Measurements from ENCODE around the gene IL22RA1.

IL22RA1 gene

DNA sequence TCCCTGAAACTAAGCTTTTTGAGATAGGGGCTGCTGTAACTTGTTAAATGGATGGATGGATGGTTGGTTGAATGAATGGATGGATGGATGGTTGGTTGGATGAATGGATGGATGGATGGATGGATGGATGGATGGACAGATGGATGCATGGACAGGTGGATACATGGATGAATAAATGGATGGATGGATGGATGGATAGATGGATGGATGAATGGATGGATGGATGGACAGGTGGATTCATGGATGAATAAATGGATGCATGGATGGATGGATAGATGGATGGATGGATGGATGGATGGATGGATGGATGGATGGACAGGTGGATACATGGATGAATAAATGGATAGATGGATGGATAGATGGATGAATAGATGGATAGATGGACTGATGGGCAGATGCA is 57.9 kb downstream of the IL22RA1 start:
- no peak overlapping the region for H3K4me2 ChIP-seq (ENCODE audit: low read length)
- H2AFZ ChIP-seq: no peak overlapping the region
- H3K36me3 ChIP-seq (ENCODE audit: control insufficient read depth, insufficient read depth, low read length): no peaks in the 10 kb centered on the region
- no peaks in the 10 kb centered on the region for H3K4me1 ChIP-seq
- TF ChIP-seq, protein P1, sequence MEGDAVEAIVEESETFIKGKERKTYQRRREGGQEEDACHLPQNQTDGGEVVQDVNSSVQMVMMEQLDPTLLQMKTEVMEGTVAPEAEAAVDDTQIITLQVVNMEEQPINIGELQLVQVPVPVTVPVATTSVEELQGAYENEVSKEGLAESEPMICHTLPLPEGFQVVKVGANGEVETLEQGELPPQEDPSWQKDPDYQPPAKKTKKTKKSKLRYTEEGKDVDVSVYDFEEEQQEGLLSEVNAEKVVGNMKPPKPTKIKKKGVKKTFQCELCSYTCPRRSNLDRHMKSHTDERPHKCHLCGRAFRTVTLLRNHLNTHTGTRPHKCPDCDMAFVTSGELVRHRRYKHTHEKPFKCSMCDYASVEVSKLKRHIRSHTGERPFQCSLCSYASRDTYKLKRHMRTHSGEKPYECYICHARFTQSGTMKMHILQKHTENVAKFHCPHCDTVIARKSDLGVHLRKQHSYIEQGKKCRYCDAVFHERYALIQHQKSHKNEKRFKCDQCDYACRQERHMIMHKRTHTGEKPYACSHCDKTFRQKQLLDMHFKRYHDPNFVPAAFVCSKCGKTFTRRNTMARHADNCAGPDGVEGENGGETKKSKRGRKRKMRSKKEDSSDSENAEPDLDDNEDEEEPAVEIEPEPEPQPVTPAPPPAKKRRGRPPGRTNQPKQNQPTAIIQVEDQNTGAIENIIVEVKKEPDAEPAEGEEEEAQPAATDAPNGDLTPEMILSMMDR (IDR thresholded peaks at IDR 0.05): no peak
- no peaks in the 10 kb centered on the region for H3K27me3 ChIP-seq (ENCODE audit: control insufficient read depth, insufficient read depth, low read length)
- no peaks in the 10 kb centered on the region for H3K79me2 ChIP-seq
- no peak overlapping the region for H3K27ac ChIP-seq
- no peaks in the 10 kb centered on the region for H3K9me3 ChIP-seq (ENCODE audit: control insufficient read depth, low read length)
- no peak overlapping the region for H3K4me3 ChIP-seq (ENCODE audit: low read depth, low read length)
- H3K9ac ChIP-seq: no peak overlapping the region

DNA sequence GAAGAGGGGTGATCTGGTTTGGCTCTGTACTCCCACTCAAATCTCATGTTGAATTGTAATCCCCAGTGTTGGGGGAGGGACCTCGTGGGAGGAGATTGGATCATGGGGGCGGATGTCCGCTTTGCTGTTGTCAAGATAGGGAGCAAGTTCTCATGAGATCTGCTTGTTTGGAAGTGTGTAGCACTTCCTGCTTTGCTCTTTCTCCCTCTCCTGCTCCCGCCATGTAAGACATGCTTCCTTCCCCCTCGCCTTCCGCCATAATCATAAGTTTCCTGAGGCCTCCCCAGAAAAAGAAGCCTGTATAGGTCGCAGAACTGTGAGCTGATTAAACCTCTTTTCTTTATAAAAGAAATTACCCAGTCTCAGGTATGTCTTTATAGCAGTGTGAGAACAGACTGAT is 58.9 kb downstream of the IL22RA1 start:
- Histone ChIP-seq H3K9ac (no peak overlapping the region), H2AFZ (no peak overlapping the region), H3K27ac (no peak overlapping the region), H3K36me3 (ENCODE audit: control insufficient read depth, insufficient read depth, low read length) (no peaks in the 10 kb centered on the region), H3K4me1 (no peaks in the 10 kb centered on the region), H3K4me2 (ENCODE audit: low read length) (no peak overlapping the region), H3K79me2 (no peaks in the 10 kb centered on the region), H3K27me3 (ENCODE audit: control insufficient read depth, insufficient read depth, low read length) (no peaks in the 10 kb centered on the region), H3K9me3 (ENCODE audit: control insufficient read depth, low read length) (no peaks in the 10 kb centered on the region), H3K4me3 (ENCODE audit: low read depth, low read length) (no peak overlapping the region)
- TF ChIP-seq, protein P1 (IDR thresholded peaks at IDR 0.05): no peak

DNA sequence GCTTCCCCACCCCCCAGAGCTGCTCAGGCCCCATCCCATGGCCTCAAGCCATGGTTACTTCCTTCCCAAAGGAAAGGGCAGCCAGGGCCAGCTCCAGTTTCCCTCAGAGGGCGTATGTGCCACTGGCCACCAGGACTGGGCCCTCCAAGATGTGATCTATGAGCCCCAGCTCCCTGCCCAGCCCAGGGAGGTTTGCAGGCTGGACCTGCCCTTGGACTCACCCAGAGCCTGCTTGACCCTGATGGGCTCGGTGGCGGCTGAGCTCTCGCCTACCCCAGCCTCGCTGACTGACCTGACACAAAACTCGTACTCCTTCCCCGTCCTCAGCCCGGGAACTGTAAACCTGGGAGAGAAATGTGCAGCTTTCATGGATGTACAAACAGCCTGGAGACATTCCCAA is 60.6 kb downstream of the IL22RA1 start:
- H3K27ac ChIP-seq: no peak overlapping the region
- no peak overlapping the region for H2AFZ ChIP-seq
- H3K9ac ChIP-seq: no peak overlapping the region
- no peaks in the 10 kb centered on the region for H3K79me2 ChIP-seq
- H3K36me3 ChIP-seq (ENCODE audit: control insufficient read depth, insufficient read depth, low read length): no peaks in the 10 kb centered on the region
- no peak overlapping the region for H3K4me3 ChIP-seq (ENCODE audit: low read depth, low read length)
- no peaks in the 10 kb centered on the region for H3K27me3 ChIP-seq (ENCODE audit: control insufficient read depth, insufficient read depth, low read length)
- H3K4me1 ChIP-seq: no peaks in the 10 kb centered on the region
- no peak overlapping the region for H3K4me2 ChIP-seq (ENCODE audit: low read length)
- TF ChIP-seq, protein P1 (IDR thresholded peaks at IDR 0.05): no peak
- no peaks in the 10 kb centered on the region for H3K9me3 ChIP-seq (ENCODE audit: control insufficient read depth, low read length)

DNA sequence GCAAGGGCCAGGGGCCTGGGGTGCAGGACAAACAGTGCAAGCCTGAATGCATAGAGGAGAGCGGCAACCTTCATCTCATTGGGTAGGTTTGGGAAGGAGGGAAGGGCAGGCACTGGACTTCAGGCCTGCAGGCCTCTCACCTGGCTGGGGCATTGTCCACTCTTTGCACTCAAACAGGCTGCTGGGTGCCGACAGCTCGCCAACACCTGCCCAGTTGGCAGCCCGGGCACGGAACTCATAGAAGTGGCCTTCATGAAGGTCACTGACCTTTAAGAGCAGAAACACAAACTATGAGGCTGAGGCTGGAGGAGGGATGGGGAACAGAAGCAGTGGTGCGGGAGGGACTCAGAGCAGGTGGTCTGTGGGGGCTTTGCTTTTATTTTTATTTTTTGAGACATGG is 61.8 kb downstream of the IL22RA1 start:
- H3K79me2 ChIP-seq: no peaks in the 10 kb centered on the region
- no peak overlapping the region for H3K4me2 ChIP-seq (ENCODE audit: low read length)
- H3K27me3 ChIP-seq (ENCODE audit: control insufficient read depth, insufficient read depth, low read length): no peaks in the 10 kb centered on the region
- H3K9me3 ChIP-seq (ENCODE audit: control insufficient read depth, low read length): no peaks in the 10 kb centered on the region
- no peak overlapping the region for H2AFZ ChIP-seq
- H3K27ac ChIP-seq: no peak overlapping the region
- no peak overlapping the region for H3K9ac ChIP-seq
- no peaks in the 10 kb centered on the region for H3K36me3 ChIP-seq (ENCODE audit: control insufficient read depth, insufficient read depth, low read length)
- TF ChIP-seq, protein P1 (IDR thresholded peaks at IDR 0.05): no peak
- no peak overlapping the region for H3K4me3 ChIP-seq (ENCODE audit: low read depth, low read length)
- no peaks in the 10 kb centered on the region for H3K4me1 ChIP-seq

DNA sequence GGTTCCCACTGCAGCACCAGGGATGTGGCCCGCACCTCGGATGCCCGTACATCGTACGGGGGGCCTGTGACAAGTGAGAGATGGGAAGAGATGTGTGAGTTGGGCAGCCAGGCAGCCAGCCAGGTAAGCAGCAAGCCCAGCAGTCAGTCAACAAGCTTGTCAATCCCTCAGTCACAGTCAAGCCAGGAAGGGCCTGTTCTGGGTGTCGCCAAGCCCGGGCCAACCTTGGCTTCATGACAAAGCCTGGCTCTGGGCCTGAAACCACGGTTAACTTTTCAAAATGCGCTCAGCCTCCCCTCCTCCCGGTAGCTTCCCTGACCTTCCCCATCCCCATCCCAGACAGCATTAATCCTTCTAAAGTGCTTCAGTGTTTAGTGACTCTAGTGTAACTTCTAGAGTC is 62.8 kb downstream of the IL22RA1 start:
- H3K27ac ChIP-seq: no peak overlapping the region
- H3K9me3 ChIP-seq (ENCODE audit: control insufficient read depth, low read length): no peaks in the 10 kb centered on the region
- no peak overlapping the region for H3K4me2 ChIP-seq (ENCODE audit: low read length)
- TF ChIP-seq, protein P1 (IDR thresholded peaks at IDR 0.05): no peak
- no peaks in the 10 kb centered on the region for H3K36me3 ChIP-seq (ENCODE audit: control insufficient read depth, insufficient read depth, low read length)
- no peaks in the 10 kb centered on the region for H3K27me3 ChIP-seq (ENCODE audit: control insufficient read depth, insufficient read depth, low read length)
- no peaks in the 10 kb centered on the region for H3K79me2 ChIP-seq
- H2AFZ ChIP-seq: no peak overlapping the region
- H3K4me3 ChIP-seq (ENCODE audit: low read depth, low read length): no peak overlapping the region
- H3K9ac ChIP-seq: no peak overlapping the region
- no peaks in the 10 kb centered on the region for H3K4me1 ChIP-seq
